Inflammatory macrophage (primary cell): ENCODE measurements around the gene DGKB.

ENCODE experiments used
- DNase-seq, 2 donors: peaks; one replicate each; pipeline ENCODE4 v3.0.0-alpha.2; 2020 to 2022

Gene DGKB

DNA sequence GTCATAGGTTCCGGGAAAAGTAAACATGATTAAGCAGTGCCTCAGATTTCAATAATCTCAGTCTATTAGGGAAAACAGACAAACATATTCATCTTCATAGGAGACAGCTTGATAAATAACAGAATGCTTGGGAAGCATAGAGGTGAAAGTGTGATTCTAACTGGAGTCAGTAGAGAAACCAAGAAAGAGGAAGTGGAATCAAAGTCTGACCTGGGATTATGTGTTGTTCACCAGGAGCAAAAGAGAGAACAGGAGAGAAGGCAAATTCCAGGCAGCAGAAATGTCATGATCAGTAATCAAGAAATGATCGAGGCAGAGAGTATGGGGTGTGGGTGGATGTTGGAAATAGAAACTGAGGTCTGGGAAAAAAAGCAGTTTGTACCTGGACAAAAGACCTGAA is 43.7 kb downstream of the DGKB start:
- DNase-seq = no peak

DNA sequence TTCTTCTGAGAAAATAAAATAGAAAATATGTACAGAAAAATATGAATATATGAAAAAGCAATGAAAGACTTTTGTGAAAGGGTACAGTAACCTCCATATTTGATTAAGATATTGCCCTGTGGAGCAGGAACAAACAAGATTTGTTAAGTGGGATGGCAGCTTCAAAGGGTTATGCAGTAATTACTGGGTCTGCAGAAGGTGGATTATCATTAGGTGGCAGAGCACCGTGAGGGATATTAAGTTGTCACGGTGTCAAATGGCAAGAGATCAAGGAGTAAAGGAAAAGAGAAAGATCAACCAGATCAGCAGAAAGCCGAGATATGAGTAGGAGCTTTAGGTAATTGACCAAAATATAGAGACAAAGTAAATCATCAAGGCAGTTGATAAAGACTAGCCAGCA is 44.1 kb downstream of the DGKB start:
- DNase-seq = no peak

DNA sequence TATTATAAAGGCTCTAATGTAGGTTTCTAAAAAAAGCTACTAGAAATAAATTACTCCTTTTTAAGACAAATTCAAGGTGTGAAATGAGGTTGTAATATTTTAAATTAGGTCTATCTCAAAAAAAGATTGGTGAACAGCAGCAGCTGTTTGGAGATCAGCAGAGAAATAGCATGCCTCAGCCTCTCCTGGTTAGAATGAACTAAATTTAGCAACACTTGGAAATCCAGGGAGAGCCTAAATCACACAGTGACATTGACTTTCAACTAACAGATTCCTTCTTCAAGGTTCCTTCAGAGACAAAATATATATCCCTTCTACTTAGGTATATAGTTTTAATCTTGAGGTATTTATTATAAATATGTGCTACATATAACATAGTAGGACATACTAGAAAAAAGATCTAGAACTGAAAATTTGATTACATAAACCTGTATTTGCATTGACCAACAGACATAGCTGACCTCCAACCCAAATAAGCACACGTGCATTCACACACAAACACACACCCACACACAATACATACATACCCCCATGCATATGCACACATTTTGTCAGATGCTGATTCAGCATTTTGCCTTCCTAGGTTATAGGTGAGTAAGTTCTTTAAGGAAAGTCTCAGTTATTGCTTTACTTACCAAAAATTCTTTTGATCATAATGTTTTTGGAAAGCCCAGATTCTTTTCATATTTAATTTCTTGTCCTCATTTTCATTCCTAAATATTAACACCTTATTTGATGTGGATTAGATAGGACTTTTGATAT is 47.3 kb downstream of the DGKB start:
- no peak for DNase-seq

DNA sequence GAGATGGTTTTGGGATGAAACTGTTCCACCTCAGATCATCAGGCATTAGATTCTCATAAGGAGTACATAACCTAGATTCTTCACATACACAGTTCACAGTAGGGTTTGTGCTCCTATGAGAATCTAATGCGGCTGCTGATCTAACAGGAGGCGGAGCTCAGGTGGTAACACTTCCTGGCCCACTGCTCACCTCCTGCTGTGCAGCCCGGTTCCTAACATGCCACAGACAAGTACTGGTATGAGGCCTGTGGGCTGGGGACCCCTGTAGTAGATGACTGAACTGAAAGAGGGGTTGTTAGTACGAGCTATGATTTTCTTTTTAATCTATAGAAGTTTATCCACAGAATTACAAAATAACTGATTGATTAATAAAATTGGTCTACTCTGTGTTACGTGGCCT is 48.1 kb downstream of the DGKB start:
- DNase-seq = no peak

DNA sequence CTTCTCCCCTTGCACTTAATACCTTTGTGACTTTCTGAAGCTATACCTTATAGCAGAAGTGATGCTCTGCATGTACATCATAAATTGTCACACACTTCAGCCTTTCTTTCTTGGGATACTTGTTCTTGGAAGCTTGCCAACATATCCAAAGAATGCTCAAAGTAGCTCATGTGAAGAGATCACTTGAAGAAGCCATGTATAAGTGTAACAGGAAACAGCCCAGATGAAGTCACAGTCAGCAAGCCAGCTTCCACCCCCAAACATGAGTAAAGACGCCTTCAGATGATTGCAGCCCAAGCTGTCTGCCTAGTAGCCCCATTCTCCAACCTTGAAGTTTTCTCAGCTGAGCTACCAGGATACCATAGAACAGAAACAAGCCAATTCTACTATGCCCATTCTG is 50.9 kb downstream of the DGKB start:
- DNase-seq = no peak

DNA sequence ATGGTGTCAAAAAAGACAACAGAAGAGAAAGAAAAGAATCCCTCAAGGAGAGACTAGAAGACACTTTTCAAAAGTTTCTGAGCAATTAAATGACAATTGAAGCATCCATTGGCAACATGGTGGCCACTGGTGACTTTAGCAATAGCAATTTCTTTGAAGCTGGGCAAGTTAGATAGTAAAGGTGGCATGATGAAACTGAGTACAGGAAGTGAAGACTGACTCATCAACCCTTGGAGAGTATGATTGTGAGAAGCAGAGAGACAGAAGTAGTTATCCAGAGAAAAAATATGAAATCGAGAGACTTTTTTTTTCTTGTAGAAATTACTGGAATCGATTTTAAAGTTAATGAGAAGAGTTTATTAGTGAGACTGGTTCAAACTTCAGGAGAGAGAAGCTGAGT is 52.5 kb downstream of the DGKB start:
- no peak for DNase-seq

DNA sequence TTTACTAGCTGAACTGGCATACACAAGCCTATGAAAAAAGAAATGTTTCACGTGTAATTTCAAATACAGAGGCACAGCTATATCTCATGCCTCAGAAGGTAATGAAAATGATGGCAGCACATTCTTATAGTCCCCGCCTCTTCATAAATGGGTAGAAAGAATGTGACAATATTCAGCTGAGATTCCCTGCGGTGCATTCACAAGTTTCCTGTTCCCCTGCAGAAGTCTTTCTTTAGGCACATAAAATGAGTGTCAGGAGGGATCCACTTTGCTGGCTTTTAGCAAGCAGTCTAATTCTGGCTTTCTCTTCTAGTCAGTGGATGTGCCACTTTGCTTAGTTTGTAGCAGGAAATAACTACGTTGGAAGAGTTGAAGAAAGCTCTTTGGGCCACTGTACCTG is 56.1 kb downstream of the DGKB start:
- no peak for DNase-seq

DNA sequence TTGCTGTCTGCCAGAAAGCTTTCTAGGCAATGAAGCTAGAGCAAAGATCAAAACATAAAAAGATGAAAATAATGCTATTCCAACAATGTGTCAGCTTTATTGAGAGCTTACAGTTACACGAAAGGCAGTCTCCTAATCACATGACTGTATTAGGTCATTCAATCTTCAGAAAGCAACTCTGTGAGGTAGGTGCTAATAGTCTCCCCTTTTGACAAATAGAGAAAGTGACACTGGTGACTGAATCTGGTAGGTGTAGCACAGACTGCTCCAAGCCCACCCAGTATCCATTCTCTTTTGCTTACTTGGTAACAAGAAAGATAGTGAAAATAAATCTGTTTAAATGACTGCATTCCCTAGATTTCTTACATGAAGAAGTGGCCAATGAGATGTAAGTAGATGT is 58.8 kb downstream of the DGKB start:
- no peak for DNase-seq

DNA sequence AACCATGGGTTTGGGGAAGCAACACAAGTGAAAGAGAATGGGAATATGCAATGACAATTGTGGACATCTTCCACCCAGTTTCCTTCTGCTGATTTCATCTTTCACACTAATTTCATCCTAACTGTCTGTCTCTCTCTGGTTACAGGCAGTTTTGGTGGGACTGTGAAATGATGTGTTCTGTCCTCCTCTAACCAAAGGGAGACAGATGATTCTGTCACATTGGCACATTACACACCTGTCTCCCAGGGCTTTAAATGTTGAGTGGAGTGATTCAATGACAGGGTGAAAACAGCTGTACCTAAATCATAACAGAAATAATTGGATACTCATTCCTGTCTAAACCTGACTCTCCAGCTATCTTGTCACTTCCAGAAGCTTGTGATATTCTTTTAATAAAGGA is 60.0 kb downstream of the DGKB start:
- no peak for DNase-seq

DNA sequence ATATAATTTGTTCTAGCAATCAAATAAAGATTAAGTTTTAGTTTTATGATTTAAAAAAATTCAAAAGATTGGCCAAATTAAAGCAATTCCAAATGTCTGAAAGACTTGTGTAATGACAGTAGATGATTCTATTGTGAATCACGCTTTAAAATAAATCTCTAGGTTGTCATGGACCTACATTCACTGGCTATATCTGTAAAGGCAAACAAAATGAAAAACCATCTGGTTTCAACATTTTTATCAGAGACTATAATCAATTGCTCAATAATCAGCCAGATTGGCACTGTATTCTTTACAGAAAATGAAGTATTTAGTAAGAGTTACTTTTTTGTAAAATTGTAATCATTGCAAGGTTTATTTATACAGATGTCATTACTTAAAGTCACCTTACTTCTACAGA is 60.7 kb downstream of the DGKB start:
- DNase-seq = no peak

DNA sequence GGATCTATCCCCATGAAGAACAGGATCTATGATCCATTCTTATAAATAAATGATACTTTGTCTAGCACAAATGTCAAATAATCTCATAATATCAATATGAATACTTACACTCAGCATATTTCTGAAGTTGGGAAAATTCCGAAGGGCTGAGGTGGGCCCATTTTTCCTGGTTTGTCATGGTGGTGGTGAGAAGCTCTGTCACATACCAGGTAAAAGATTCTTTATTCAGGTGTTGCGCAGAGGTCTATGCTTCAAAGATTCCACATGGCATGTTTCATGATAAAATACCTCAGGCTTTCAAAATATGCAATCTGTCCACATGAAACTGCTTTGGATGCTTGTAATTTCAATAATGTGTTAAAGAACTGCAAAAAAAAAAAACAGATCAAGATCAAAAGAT is 61.5 kb downstream of the DGKB start:
- no peak for DNase-seq

DNA sequence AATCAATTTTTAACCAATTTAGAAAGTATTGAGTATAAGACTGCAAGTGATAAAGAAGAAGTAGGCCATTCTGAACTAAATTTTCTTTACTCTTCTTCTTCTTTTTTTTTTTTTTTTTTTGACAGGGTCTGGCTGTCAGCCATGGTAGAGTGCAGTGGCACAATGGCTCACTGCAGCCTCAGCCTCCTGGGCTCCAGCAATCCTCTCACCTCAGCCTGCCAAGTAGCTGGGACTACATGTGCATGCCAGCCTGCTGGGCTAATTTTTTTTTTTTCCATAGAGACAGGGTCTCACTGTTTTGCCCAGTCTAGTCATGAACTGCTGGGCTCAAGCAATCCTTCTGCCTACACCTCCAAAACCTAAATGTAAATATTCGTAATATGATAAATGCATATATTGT is 63.2 kb downstream of the DGKB start:
- DNase-seq = no peak

DNA sequence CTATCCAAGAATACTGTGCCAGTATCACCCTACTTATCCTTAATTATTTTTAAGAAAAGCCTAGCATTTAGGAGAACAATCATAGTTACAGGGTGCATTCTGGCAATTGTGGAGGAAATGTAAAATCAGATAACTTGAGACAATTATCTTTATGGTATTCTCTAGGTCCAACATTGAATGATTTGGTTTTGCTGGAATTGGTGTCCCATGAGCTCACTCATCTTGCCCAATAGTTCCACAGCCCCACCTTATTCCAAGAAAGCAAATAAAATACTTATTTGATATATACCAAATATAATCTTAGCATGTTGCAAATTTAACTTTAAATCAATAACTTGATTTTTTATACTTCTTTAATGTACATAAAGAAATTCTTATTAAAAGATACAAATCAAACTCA is 65.3 kb downstream of the DGKB start:
- DNase-seq = no peak

DNA sequence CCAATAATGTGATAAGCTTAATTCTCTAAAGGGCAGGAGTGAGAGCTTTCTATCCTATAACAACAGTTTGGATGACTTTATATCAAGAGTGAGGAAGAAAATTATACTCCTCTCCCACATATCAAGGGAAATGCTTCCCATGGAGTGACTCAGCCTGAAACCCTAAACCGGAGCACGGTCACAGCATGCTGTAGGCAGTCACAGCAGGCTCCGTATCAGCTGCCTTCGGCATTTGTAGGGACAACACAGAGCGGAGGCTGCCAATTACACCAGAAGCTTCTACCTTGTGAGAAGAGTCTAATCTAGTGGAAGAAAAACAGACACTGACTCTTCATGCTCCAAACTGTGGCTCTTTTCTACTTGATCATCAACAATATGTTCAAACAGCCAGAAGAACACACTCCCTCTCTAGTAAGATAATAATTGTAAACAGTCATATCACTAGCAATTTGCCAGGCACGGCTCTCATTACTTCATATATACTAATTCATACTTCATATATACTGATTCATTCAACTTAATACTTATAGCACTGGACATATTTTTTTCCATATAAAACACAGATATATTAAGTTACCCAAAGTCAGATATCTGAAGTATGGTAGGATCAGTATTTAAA is 65.9 kb downstream of the DGKB start:
- DNase-seq = no peak

DNA sequence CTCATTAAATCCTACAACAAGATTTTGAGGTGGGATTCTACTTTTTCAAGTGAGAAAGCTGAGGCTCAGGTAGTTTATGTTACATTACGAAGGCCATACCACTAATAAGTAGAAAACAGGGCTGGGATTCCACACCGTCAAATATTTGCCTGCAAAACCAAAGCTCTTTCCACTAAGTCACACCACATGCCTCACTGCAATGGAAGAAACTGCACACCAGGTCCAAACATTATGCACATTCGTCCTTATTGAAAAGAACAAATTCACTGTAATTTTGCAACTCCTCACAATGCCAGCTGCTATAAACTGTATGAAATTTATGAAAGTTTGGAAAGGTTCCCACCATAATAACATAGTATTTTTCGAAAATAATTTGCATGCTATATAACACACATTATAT is 66.5 kb downstream of the DGKB start:
- no peak for DNase-seq

DNA sequence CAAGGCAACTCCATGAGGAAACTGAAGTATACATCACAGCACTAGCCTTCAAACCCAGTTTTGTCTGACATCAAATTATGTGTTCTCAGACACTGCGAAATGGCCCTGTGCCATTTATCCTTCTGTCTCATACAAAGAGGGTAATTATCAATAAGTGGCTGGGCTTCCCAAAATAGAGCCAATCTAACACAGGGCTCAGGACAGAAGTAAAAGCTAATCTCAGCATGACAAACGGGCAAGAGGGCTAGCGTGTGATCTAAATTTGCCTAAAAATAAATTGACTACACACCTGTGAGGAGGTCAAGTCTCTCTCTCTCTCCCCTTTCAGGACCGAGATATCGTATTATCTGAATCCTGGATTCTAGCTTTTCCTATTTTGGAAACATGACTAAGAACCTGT is 67.2 kb downstream of the DGKB start:
- DNase-seq = no peak

DNA sequence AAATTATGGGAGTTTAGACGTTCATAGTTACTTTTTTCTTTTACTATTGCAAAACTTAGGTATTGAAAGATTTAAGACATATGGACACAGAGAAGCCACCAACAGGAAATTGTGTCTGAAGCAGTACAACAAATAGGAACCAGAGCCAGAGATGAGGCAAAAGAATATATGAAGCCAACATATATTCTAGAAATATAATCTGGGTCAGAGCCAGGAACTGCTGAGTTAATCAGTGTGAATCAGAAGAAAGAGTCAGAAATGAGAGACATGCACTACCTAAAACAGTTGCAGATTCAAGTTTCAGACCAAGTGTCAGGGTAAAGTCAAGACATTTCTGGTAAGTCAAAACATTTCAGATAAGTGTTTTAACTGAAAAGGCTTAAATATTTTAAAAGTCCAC is 67.7 kb downstream of the DGKB start:
- no peak for DNase-seq

DNA sequence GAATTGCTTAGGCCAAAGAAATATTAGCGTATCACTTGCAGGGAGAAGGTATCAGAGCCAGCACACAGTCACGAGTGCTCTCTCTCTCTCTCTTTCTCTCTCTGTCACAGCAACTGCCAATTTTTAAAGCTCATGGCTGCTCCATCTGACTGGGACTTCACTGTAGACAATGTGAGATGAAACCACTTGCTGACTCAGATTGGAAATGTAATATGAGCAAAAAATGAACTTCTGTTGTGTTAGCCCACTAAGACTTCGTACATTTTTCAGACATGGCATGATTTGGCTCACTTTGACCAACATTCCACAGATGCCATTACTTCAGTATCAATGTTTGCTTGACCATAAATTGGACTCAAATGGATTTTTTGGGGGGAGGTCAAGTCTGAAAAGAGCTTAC is 68.1 kb downstream of the DGKB start:
- no peak for DNase-seq

DNA sequence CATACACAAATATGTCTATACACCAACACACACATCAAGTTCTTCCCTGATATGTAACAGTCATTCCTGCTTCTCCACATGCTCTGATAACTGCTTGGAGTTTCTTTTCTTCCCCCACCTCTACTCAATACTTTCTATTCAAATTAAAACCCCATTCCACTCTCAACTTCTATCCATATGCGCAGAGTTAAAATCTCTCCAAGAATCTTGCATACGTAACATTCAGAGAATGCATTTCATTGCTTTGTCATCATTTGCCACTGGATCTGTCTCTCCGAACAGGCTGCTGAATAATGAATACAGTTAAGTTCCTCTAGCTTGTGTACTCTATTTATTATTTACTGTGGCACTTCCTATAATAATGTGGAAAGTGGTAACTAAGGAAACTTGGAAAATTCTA is 68.8 kb downstream of the DGKB start:
- DNase-seq = no peak

DNA sequence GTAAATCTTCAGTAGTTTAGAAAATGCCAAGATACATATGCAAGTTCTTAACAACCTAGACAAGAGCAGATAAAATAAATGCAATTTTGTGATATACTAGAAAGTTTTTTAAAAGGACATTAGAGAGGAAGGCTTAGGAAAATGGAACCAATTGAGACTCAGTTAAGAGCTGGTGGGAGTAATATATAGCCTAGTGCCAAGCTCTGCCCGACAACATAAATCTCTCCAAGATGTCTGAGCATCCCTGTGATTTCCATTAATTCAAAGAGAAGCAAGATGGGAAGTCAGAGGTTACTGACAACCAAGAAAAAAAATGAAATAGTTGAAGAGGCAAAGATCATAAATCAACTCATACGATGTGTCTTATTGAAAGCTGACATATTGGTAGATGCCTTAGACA is 74.5 kb downstream of the DGKB start:
- no peak for DNase-seq

DNA sequence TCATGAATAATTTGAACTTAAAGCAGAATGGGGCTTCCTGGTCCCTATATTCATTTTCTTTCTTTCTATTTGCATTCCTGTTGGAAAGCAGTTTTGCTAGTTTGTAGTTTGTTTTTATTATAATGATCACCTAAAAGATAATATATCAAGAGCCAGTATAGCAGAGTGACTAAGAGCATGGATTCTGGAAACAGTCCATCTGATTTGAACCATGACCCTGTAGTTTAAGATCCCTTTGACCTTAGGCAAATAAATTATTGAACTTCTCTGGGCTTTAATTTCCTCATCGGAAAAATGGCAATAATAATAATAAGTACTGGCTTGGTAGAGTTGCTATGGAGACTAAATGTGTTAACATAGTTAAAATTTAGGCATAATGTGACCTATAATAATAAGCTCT is 76.1 kb downstream of the DGKB start:
- DNase-seq = no peak

DNA sequence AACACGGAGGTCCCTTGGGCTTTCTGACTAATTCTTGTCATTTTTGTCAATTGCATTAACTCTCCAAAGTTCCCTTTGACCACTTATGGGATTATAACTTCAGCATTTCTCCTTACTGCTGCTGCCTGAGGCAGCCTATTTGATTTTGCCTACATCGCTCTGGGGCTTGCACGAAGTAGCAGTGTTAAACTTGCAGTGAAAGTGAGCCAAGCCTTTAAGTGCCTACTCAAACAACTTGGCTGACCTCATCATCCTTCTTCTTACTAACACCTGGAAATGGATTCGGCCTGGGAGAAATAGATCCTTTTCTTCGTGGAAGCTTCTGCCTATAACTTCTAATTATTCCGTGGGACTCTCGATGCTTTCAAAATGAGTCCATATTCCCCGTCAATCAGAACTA is 76.6 kb downstream of the DGKB start:
- no peak for DNase-seq

DNA sequence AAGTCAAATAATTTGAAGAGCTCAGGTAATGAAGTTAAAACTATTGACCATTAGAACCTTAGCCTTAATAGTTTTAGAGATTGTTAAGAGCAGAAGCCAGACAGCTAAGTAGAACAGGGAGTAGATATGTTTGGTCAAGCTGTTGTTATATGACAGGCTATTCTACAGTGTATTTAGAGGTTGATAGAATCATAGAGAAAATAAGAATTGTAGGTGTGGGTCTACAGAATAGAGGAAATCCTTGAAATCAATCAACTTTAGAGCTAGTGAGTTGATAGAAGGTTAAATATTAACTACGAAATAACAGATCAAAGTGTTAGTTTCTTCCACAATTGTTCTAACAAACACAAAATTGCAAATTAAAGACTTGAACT is 80.1 kb downstream of the DGKB start:
- DNase-seq = no peak

DNA sequence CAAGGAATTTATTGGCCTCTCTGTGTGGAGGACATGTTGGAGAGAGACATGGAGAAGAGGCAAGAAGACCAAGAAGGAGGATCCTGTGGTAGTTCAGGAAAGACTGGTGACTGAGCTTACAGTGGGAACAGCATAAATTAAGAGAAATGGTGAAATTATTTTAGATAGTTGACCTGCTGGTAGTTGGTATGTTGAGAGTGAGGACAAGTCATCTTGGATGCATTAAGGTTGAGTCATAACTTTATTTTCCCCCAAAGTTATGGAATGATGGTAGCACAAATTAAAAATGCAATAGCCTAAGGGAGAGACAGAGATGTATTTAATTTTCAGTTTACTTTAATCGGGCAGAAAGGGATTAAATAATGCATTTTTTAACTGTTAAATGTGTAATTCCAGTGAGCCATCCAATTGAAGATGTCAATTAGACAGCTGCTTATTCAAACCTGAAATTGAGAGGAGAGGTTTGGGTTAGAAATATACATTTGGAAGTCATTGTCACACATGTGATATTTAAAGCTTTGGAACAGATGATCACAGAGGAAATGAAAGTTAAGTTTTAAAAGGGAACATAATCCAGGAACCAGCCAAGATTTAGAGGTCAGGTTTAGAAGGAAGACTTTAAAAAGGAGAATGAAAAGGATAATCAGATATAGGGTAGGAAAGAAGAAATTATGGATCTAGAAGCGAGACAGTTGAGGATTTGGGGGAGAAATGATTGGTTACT is 80.6 kb downstream of the DGKB start:
- no peak for DNase-seq
